ENCODE results near the gene RGS7BP. TPM values are rescaled to one million over a fixed set of nuclear protein-coding genes. Genes with fewer than 3 reads are reported as not detected.

The RGS7BP gene
- total RNA-seq, 1 experiment from 2014 or later: 0.33 TPM

- Histone ChIP-seq H4K5ac (ENCODE audit: insufficient read length, low read depth, low read length) (no peak overlapping the region), H4K20me1 (ENCODE audit: control insufficient read depth, insufficient read depth, insufficient read length) (no peaks in the 10 kb centered on the region), H3K27ac (ENCODE audit: insufficient read length, low read depth, low read length) (no peak overlapping the region), H2BK15ac (ENCODE audit: low read depth, low read length) (no peak overlapping the region), H2AK5ac (ENCODE audit: insufficient read length, low read length) (no peak overlapping the region), H2BK12ac (ENCODE audit: insufficient read length, low read depth, low read length) (no peak overlapping the region), H3K14ac (ENCODE audit: insufficient read depth, low read length) (no peak overlapping the region), H4K91ac (ENCODE audit: insufficient read length, low read depth, low read length) (no peak overlapping the region), H3K9ac (ENCODE audit: extremely low read depth, insufficient read length, low read length) (no peak overlapping the region), H3K4me2 (ENCODE audit: insufficient read depth, insufficient read length, low read length) (no peak overlapping the region), H3K4me1 (ENCODE audit: insufficient read depth, low read length) (no peaks in the 10 kb centered on the region), H3K4ac (ENCODE audit: low read depth, low read length) (no peak overlapping the region), H3K56ac (ENCODE audit: insufficient read length, low read depth, low read length) (no peak overlapping the region), H3K79me1 (ENCODE audit: insufficient read depth, low read depth, low read length, poor library complexity, severe bottlenecking) (no peaks in the 10 kb centered on the region), H3K27me3 (ENCODE audit: insufficient read depth, low read length) (no peaks in the 10 kb centered on the region), H3K79me2 (ENCODE audit: insufficient read depth, low read length) (no peaks in the 10 kb centered on the region), H3K23ac (ENCODE audit: insufficient read length, low read depth, low read length) (no peak overlapping the region), H3K18ac (ENCODE audit: insufficient read length, low read depth, low read length) (no peak overlapping the region), H3K23me2 (ENCODE audit: insufficient read length, low read depth, low read length, poor library complexity, severe bottlenecking) (no peaks in the 10 kb centered on the region), H2BK120ac (ENCODE audit: low read depth, low read length, poor library complexity, severe bottlenecking) (no peak overlapping the region), H3T11ph (ENCODE audit: low read length) (no peak overlapping the region), H2BK5ac (ENCODE audit: insufficient read length, low read length) (no peak overlapping the region), H2BK20ac (ENCODE audit: low read depth, low read length, poor library complexity, severe bottlenecking) (no peak overlapping the region), H4K8ac (replicated peaks; ENCODE audit: insufficient read length, low read depth, low read length) (no peak overlapping the region), H3K9me3 (ENCODE audit: control insufficient read depth, low read depth, low read length) (no peaks in the 10 kb centered on the region), H2AFZ (ENCODE audit: low read length) (no peak overlapping the region)
- Mint-ChIP-seq H3K4me1 (no peaks in the 10 kb centered on the region), H3K27me3 (ENCODE audit: low read depth) (no peaks in the 10 kb centered on the region), H3K9me3 (peaks cover 5 to 18% of the 10 kb centered on the region in 2 experiments), H3K36me3 (ENCODE audit: insufficient read depth in 1 of 3, low read depth in 3 of 3) (peaks cover 0 to 5% (median 0%) of the 10 kb centered on the region in 3 experiments; a peak in 1 of 7 replicates), H3K4me3 (no peak overlapping the region), H3K27ac (no peak overlapping the region)
- TF ChIP-seq CTCF (conservative IDR thresholded peaks at IDR 0.05): no peak
- DNase-seq: no peak
Observed at GRCh38 chr5:64487283-64487682, 18.5 kb upstream of the RGS7BP start.

Data from H9 (cell line).